ENCODE data around the gene LSM11. TPM values are rescaled to one million over a fixed set of nuclear protein-coding genes. Genes with fewer than 3 reads are reported as not detected.
"Not testable (repeated sequence)": the region's sequence is repeated elsewhere in the genome, so short reads cannot be mapped to it uniquely, and the experiment has no call there.

Gene LSM11
- total RNA-seq, 2 experiments from 2014 or later = 4.8 to 5.3 TPM

- no peak overlapping the region for H3K4me3 Mint-ChIP-seq
- H3K9me3 Mint-ChIP-seq = peaks cover 11% of the 10 kb centered on the region
- peaks cover 16% of the 10 kb centered on the region for H3K36me3 Mint-ChIP-seq (ENCODE audit: low read depth)
- H3K27ac Mint-ChIP-seq = no peak overlapping the region
- CTCF ChIA-PET = interaction anchor here (0.9 to 4.4 kb wide), 2 partner anchors 22 to 180 kb away, joined by 4 to 18 read pairs; partner anchors contain the start of gene LSM11
- POLR2A ChIA-PET = no interaction called here
- H3K27me3 Mint-ChIP-seq = no peaks in the 10 kb centered on the region
- peaks cover 30% of the 10 kb centered on the region for H3K4me1 Mint-ChIP-seq
- DNase-seq = no peak
Observed at GRCh38 chr5:157721159-157721558, 22.4 kb upstream of the LSM11 start.

- H3K4me3 Mint-ChIP-seq, H3K27me3 Mint-ChIP-seq, DNase-seq, H3K27ac Mint-ChIP-seq, POLR2A ChIA-PET: not testable (repeated sequence)
- CTCF ChIA-PET = interaction anchor here (0.8 to 4.4 kb wide), 2 partner anchors 9 to 21 kb away, joined by 3 to 18 read pairs; partner anchors contain the start of genes LSM11 and THG1L
- peaks cover 11% of the 10 kb centered on the region for H3K9me3 Mint-ChIP-seq
- peaks cover 18% of the 10 kb centered on the region for H3K4me1 Mint-ChIP-seq
- peaks cover 17% of the 10 kb centered on the region for H3K36me3 Mint-ChIP-seq (ENCODE audit: low read depth)
Observed at GRCh38 chr5:157722895-157723294, 20.6 kb upstream of the LSM11 start.

GRCh38 chr5:157726607-157727006, 16.9 kb upstream of the LSM11 start:
- peaks cover 11% of the 10 kb centered on the region for H3K9me3 Mint-ChIP-seq

DNA sequence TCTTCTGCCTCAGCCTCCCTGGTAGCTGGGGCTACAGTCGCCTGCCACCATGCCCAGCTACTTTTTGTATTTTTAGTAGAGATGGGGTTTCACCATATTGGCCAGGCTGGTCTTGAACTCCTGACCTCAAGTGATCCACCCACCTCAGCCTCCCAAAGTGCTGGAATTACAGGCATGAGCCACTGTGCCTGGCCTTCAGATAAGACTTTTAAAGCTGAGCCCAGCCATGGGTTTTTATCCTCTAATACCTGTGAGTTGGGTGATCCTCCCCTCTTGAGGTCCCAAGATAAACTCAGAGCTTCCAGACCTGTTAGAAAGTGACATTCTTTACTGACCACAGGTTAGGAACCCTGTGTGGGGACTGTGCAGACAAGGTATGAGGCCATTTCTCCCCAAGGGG, 15.7 kb upstream of the LSM11 start:
- H3K36me3 Mint-ChIP-seq (ENCODE audit: low read depth); POLR2A ChIA-PET: not testable (repeated sequence)

More at GRCh38 chr5:157726607-157727006, 16.9 kb upstream of the LSM11 start:
- Mint-ChIP-seq H3K4me1 (peaks cover 11% of the 10 kb centered on the region), H3K36me3 (ENCODE audit: low read depth) (peaks cover 17% of the 10 kb centered on the region)
- H3K27ac Mint-ChIP-seq, H3K27me3 Mint-ChIP-seq, H3K4me3 Mint-ChIP-seq, DNase-seq, POLR2A ChIA-PET, CTCF ChIA-PET: not testable (repeated sequence)

DNA sequence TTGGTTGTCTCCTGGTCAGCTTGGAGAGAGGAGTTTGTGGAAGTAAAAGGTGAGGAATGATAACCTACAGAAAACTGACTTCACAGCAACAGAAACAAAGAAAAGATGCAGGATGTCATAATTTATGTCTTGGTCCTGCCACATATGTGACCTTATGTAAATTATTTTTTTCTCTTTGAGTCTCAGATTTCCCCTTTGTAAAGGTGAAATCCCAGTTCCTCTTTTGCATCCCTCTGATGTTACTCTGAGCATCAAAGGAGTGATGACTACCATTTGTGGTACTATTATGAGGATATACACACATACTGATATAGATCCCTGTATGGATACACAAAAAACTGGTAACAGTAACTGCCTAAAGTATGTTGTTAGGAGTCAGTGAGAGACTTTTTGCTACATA, 13.7 kb upstream of the LSM11 start:
- ChIA-PET POLR2A (no interaction called here), CTCF (interaction anchor here (0.6 to 3.2 kb wide), 3 partner anchors 14 to 386 kb away, joined by 3 to 25 read pairs (median 4); partner anchors contain the start of gene LSM11)
- Mint-ChIP-seq H3K4me3 (no peak overlapping the region), H3K9me3 (peaks cover 6% of the 10 kb centered on the region), H3K27ac (no peak overlapping the region), H3K36me3 (ENCODE audit: low read depth) (peaks cover 10% of the 10 kb centered on the region), H3K4me1 (peaks cover 20% of the 10 kb centered on the region), H3K27me3 (no peaks in the 10 kb centered on the region)
- no peak for DNase-seq

More for the DNA sequence above, 15.7 kb upstream of the LSM11 start:
- not testable (repeated sequence) for H3K4me3 Mint-ChIP-seq, H3K27me3 Mint-ChIP-seq, H3K27ac Mint-ChIP-seq, H3K9me3 Mint-ChIP-seq, DNase-seq
- CTCF ChIA-PET = interaction anchor here (1.0 to 2.4 kb wide), 3 partner anchors 9 to 15 kb away, joined by 3 to 10 read pairs (median 6); partner anchors contain the start of gene LSM11
- peaks cover 16% of the 10 kb centered on the region for H3K4me1 Mint-ChIP-seq

DNA sequence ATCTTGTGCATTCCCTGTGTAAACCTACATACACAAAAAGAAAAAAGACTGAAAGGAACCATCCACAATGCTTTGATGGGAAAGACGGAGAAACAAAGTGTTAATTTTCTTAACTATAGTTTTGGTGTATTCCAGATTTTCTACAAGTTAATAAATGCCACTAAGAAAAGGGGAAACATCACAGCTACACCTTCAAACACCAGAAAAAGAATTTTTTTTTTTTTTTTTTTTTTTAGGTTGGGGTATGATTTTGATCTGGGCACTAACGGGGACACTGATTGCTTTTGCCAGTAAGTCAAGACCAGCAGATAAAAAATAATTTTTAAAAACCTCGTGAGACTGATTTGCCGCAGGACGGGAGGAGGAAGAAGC, 12.6 kb upstream of the LSM11 start:
- H3K27ac Mint-ChIP-seq = peak overlapping the region; percentile 89
- H3K4me1 Mint-ChIP-seq = peaks cover 20% of the 10 kb centered on the region
- H3K4me3 Mint-ChIP-seq = peak overlapping the region; percentile 83
- ChIA-PET POLR2A (interaction anchor here (0.6 kb wide), 1 partner anchor 25 kb away, joined by 4 read pairs; no protein-coding TSS in a partner anchor), CTCF (interaction anchor here (0.6 to 3.2 kb wide), 9 partner anchors 8 to 412 kb away, joined by 3 to 25 read pairs (median 3); partner anchors contain the start of gene LSM11)
- no peak for DNase-seq
- no peaks in the 10 kb centered on the region for H3K9me3 Mint-ChIP-seq
- H3K36me3 Mint-ChIP-seq (ENCODE audit: low read depth) = peaks cover 8% of the 10 kb centered on the region
- H3K27me3 Mint-ChIP-seq = no peaks in the 10 kb centered on the region

DNA sequence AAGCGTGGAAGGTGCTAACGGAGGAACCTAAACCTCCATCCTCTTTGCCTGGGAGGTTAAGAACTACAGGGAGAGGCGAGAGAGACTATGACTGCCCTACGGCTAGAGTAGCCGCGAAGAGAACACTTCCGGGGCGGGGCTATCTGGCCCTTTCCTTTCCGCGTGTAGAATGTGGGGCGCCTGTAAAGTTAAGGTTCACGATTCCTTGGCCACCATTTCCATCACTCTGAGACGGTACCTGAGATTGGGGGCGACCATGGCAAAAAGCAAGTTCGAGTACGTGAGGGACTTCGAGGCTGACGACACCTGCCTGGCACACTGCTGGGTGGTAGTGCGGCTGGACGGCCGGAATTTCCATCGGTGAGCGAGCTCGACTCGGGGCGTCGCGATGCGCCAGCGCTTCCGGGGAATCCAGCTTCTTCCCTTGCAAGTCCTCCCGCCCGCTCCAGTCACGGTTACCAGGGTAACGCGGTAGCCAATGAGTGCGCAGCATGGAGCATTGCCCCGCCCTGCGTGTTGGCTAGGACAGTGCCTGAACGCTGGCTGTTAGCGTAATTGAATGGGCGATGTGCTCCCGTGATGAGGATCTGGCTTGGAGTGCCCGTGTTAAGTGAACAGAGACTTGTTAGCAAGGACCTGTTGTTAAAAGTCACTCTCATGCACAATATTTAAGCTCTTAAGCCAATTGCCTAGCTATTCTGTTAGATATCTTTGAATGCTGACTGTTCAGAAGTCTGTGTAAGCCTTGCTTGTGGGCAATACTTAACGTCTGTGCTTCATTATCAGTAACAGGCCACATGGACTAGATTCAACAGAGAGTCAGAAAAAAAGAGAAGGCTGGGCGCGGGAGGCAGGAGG, 12.0 kb upstream of the LSM11 start, which contains the start of gene THG1L:
THG1L (plus strand) TSS at position 149 of the 858 bp plus-strand sequence; CDS start at position 170, 21 bp downstream.
- POLR2A ChIA-PET = no interaction called here
- DNase-seq = peak; percentile 99
- peak within 1 kb of the TSS; percentile 89 for H3K27ac Mint-ChIP-seq
- H3K4me3 Mint-ChIP-seq = peak within 1 kb of the TSS; percentile 83
- CTCF ChIA-PET = interaction anchor here (0.6 to 3.2 kb wide), 8 partner anchors 9 to 413 kb away, joined by 3 to 25 read pairs (median 3); partner anchors contain the start of gene LSM11
- H3K9me3 Mint-ChIP-seq = no peaks in the 10 kb centered on the region
- no peaks in the 10 kb centered on the region for H3K27me3 Mint-ChIP-seq
- H3K4me1 Mint-ChIP-seq = peaks cover 20% of the 10 kb centered on the region
- peaks cover 10% of the 10 kb centered on the region for H3K36me3 Mint-ChIP-seq (ENCODE audit: low read depth)

- peaks cover 20% of the 10 kb centered on the region for H3K4me1 Mint-ChIP-seq
- ChIA-PET POLR2A (no interaction called here), CTCF (interaction anchor here (0.7 to 3.2 kb wide), 4 partner anchors 9 to 270 kb away, joined by 3 to 25 read pairs (median 4); partner anchors contain the start of gene LSM11)
- H3K9me3 Mint-ChIP-seq = no peaks in the 10 kb centered on the region
- H3K4me3 Mint-ChIP-seq = peak overlapping the region; percentile 83
- H3K27me3 Mint-ChIP-seq = no peaks in the 10 kb centered on the region
- H3K36me3 Mint-ChIP-seq (ENCODE audit: low read depth) = peaks cover 12% of the 10 kb centered on the region
- DNase-seq = no peak
- H3K27ac Mint-ChIP-seq = peak overlapping the region; percentile 89
Observed at GRCh38 chr5:157732130-157732514, 11.4 kb upstream of the LSM11 start.

- Mint-ChIP-seq H3K4me1 (peaks cover 20% of the 10 kb centered on the region), H3K9me3 (peaks cover 3% of the 10 kb centered on the region), H3K4me3 (no peak overlapping the region), H3K27me3 (no peaks in the 10 kb centered on the region), H3K36me3 (ENCODE audit: low read depth) (peaks cover 14% of the 10 kb centered on the region), H3K27ac (no peak overlapping the region)
- ChIA-PET POLR2A (no interaction called here), CTCF (interaction anchor here (0.7 to 3.2 kb wide), 4 partner anchors 9 to 271 kb away, joined by 3 to 25 read pairs (median 4); partner anchors contain the start of gene LSM11)
- no peak for DNase-seq
Observed at GRCh38 chr5:157732596-157733262, 10.8 kb upstream of the LSM11 start.

GRCh38 chr5:157734436-157734835, 9.1 kb upstream of the LSM11 start:
- Mint-ChIP-seq H3K4me3 (no peak overlapping the region), H3K27me3 (no peaks in the 10 kb centered on the region), H3K9me3 (peaks cover 6% of the 10 kb centered on the region), H3K36me3 (ENCODE audit: low read depth) (peaks cover 26% of the 10 kb centered on the region), H3K27ac (no peak overlapping the region), H3K4me1 (peaks cover 20% of the 10 kb centered on the region)
- DNase-seq = no peak
- POLR2A ChIA-PET = no interaction called here
- CTCF ChIA-PET = interaction anchor here (1.0 to 1.5 kb wide), 3 partner anchors 9 to 28 kb away, joined by 3 to 7 read pairs (median 4); partner anchors contain the start of gene LSM11

GRCh38 chr5:157735991-157736390, 7.5 kb upstream of the LSM11 start:
- Mint-ChIP-seq H3K27me3 (no peaks in the 10 kb centered on the region), H3K36me3 (ENCODE audit: low read depth) (peaks cover 29% of the 10 kb centered on the region), H3K4me3 (no peak overlapping the region)

DNA sequence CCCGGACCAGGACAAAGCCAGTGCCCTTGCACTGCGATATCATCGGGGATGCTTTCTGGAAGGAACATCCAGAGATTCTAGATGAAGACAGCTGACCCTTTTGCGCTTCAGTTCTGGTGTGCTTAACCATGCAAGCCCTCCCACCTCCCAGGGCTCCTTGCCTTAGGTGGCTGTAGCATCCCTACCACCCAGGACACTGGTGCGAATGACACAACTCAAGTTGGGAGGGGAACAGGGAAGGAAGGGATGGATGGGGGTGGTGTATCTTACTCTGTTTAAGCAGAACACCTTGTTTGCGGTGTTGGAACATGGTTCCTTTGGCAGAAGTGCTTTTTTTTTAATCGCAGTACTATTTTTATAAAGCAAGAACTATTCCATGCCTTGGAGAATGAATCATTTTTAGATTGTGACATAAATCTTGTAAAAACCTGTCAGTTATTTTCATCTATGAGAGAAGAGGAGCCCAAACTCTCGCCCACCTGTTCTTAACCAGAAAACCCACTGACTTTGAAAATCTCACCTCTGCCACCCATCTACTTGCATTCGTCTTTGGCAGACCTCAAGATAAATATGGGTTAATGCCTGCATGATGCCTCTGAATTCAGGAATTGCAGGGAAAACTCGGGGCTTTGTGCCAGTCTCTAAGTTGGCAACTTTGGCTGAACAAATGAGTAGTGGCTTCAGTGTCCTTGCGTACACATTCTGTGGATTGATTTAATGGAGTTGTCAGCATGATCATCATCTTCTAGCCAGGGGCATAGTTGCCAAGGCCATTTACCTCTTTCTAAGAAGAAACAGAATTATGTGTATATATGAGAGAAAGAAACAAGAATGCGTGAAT, 3.9 kb upstream of the LSM11 start:
- Mint-ChIP-seq H3K27ac (no peak overlapping the region), H3K36me3 (ENCODE audit: low read depth) (peaks cover 28% of the 10 kb centered on the region), H3K27me3 (no peaks in the 10 kb centered on the region), H3K9me3 (peaks cover 6% of the 10 kb centered on the region), H3K4me3 (no peak overlapping the region), H3K4me1 (peaks cover 13% of the 10 kb centered on the region)
- ChIA-PET CTCF (no interaction called here), POLR2A (no interaction called here)
- no peak for DNase-seq

More at GRCh38 chr5:157735991-157736390, 7.5 kb upstream of the LSM11 start:
- CTCF ChIA-PET = no interaction called here
- POLR2A ChIA-PET = interaction anchor here (0.6 kb wide), 1 partner anchor 202 kb away, joined by 5 read pairs; no protein-coding TSS in a partner anchor
- peaks cover 14% of the 10 kb centered on the region for H3K4me1 Mint-ChIP-seq
- DNase-seq = no peak
- H3K9me3 Mint-ChIP-seq = peaks cover 6% of the 10 kb centered on the region
- no peak overlapping the region for H3K27ac Mint-ChIP-seq

All from activated CD4-positive, alpha-beta T cell treated with anti-CD3 and anti-CD28 coated beads, Interleukin-2, amount 10 ng/mL, durations not matched to agents 7 days and 5 days (primary cell).